MM.1S (cell line): ENCODE measurements around the gene PIK3R5.

Experiments
- EZH2phosphoT487 ChIP-seq: fragments of 300-600 bp; sonication (generic); IDR thresholded peaks from 2 replicates; pipeline ENCODE4 v1.6.1; 2018; ENCODE audit warnings: antibody characterized with exemption, low read length
- TF ChIP-seq, protein P1 (sequence below): fragments of 300-600 bp; sonication (generic); IDR thresholded peaks from 2 replicates; pipeline ENCODE4 v1.5.1; 2016; ENCODE audit warnings: antibody characterized with exemption, low read length, mixed read lengths

DNA sequence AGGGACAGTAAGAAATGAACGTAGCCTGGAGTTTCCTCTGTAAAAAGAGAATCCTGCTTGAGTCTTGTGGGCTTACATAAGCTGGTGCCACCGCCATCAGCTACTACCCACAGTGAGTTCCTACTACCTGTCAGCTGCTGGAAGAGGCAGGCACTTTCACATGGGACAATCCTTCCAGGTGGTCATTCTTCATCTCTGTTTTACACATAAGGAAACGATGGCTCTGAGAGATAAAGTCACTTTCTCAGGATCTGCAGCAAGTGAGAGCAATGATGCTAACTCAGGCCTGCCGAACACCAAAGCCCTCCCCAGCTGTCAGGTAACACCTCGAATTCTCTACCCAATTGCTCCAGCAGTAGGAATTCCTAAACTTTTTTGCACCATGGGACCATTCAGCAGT, 26.6 kb downstream of the PIK3R5 start:
- TF ChIP-seq, protein P1, sequence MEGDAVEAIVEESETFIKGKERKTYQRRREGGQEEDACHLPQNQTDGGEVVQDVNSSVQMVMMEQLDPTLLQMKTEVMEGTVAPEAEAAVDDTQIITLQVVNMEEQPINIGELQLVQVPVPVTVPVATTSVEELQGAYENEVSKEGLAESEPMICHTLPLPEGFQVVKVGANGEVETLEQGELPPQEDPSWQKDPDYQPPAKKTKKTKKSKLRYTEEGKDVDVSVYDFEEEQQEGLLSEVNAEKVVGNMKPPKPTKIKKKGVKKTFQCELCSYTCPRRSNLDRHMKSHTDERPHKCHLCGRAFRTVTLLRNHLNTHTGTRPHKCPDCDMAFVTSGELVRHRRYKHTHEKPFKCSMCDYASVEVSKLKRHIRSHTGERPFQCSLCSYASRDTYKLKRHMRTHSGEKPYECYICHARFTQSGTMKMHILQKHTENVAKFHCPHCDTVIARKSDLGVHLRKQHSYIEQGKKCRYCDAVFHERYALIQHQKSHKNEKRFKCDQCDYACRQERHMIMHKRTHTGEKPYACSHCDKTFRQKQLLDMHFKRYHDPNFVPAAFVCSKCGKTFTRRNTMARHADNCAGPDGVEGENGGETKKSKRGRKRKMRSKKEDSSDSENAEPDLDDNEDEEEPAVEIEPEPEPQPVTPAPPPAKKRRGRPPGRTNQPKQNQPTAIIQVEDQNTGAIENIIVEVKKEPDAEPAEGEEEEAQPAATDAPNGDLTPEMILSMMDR: no peak
- no peak for TF ChIP-seq EZH2phosphoT487
